GM12891 (cell line): Measurements from ENCODE around the gene TP53I3.

Experiments
- POLR2A ChIP-seq: IDR thresholded peaks from 2 replicates; pipeline ENCODE4 v1.6.1; 2011; ENCODE audit warnings: low read depth, low read length, control low read depth
- POLR2AphosphoS5 ChIP-seq: IDR thresholded peaks from 2 replicates; pipeline ENCODE4 v1.6.1; 2011; ENCODE audit warnings: low read depth, low read length, control low read depth
- TAF1 ChIP-seq: IDR thresholded peaks from 2 replicates; pipeline ENCODE4 v1.6.1; 2011; ENCODE audit warnings: low read depth, low read length, control low read depth

DNA sequence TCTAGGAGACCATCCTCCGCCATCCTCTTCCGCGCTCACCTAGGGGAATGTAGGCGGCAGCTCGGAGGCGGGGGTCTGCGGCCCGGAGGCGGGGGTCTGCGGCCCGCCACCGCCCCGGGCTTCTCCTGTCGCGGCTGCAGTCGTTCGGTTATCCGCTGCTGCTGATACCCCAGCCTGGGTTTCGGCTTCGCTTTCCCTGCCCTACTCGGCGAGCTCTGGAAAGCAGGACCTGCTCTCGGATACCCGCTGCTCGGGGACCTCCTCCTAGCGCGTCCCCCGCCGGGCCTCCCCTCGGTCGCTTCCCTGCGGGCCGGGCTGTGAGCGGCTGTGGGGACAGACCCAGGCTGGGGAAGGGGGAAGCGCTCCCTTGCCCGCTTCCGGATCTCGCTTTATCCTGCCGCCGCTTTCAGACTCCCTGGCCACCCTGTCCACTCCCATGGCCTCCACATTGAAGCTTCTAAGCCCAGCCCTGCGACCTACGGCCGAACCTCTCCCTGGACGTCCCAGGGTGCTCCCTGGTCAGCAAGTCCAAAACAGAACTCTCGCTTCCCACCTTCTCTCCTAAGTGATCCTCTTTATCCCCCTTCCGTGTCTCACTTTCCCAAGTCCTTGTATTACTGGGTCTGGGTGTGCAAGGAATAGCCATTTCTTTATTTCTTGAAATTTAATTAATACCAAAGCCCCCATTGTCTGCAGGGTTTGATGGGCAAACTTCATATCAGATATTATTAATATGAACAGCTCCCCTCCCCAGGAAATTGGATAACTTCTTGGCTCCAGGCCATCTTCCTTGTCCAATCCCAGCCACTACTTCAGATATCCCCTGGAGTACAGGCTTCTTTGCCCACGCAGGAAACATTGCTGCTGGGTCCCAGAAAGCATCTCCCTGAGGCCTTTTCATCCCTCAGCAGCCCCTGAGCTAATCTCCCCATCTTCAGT, 34.3 kb downstream of the TP53I3 start:
- no peak for TF ChIP-seq POLR2AphosphoS5
- no peak for TF ChIP-seq POLR2A
- TF ChIP-seq TAF1: no peak
